Measurements from ENCODE around the gene LCOR.
A peak's percentile ranks its signal among the peaks of the same experiment; 100 is the strongest.
"Not testable (repeated sequence)": the region's sequence is repeated elsewhere in the genome, so short reads cannot be mapped to it uniquely, and the experiment has no call there.

LCOR gene

GRCh38 chr10:97031459-97031858 lies 199.4 kb downstream of the LCOR start:
- TF ChIP-seq CTCF (conservative IDR thresholded peaks at IDR 0.05; ENCODE audit: control insufficient read depth, insufficient read depth, low read depth, low read length): no peak
- no peak for DNase-seq (ENCODE audit: low read depth)
- H3K4me3 ChIP-seq (ENCODE audit: control insufficient read depth, low read depth, low read length): no peak overlapping the region

GRCh38 chr10:97032624-97033023 lies 200.5 kb downstream of the LCOR start:
- TF ChIP-seq CTCF (conservative IDR thresholded peaks at IDR 0.05; ENCODE audit: control insufficient read depth, insufficient read depth, low read depth, low read length): no peak
- no peak for DNase-seq (ENCODE audit: low read depth)

GRCh38 chr10:97033841-97034240 lies 201.7 kb downstream of the LCOR start:
- H3K4me3 ChIP-seq (ENCODE audit: control insufficient read depth, low read depth, low read length); DNase-seq (ENCODE audit: low read depth): not testable (repeated sequence)

More at GRCh38 chr10:97032624-97033023, 200.5 kb downstream of the LCOR start:
- no peak overlapping the region for H3K4me3 ChIP-seq (ENCODE audit: control insufficient read depth, low read depth, low read length)

GRCh38 chr10:97034301-97034700 lies 202.2 kb downstream of the LCOR start:
- no peak for DNase-seq (ENCODE audit: low read depth)
- no peak overlapping the region for H3K4me3 ChIP-seq (ENCODE audit: control insufficient read depth, low read depth, low read length)
- TF ChIP-seq CTCF (conservative IDR thresholded peaks at IDR 0.05; ENCODE audit: control insufficient read depth, insufficient read depth, low read depth, low read length): no peak

- no peak for TF ChIP-seq CTCF (conservative IDR thresholded peaks at IDR 0.05; ENCODE audit: control insufficient read depth, insufficient read depth, low read depth, low read length)
- no peak for DNase-seq (ENCODE audit: low read depth)
- no peak overlapping the region for H3K4me3 ChIP-seq (ENCODE audit: control insufficient read depth, low read depth, low read length)
Measured at GRCh38 chr10:97034958-97035769, 203.1 kb downstream of the LCOR start.

GRCh38 chr10:97037365-97038361 lies 205.6 kb downstream of the LCOR start:
- peak; percentile 92 for TF ChIP-seq CTCF (conservative IDR thresholded peaks at IDR 0.05; ENCODE audit: control insufficient read depth, insufficient read depth, low read depth, low read length)
- peak; percentile 80 for DNase-seq (ENCODE audit: low read depth)
- peak overlapping the region; percentile 33 for H3K4me3 ChIP-seq (ENCODE audit: control insufficient read depth, low read depth, low read length)

GRCh38 chr10:97038688-97039087 lies 206.6 kb downstream of the LCOR start:
- H3K4me3 ChIP-seq (ENCODE audit: control insufficient read depth, low read depth, low read length): no peak overlapping the region
- DNase-seq (ENCODE audit: low read depth): no peak
- no peak for TF ChIP-seq CTCF (conservative IDR thresholded peaks at IDR 0.05; ENCODE audit: control insufficient read depth, insufficient read depth, low read depth, low read length)

Measured in fibroblast of mammary gland (primary cell).